ENCODE results near the gene BANF2. TPM values are rescaled to one million over a fixed set of nuclear protein-coding genes. Genes with fewer than 3 reads are reported as not detected.

The BANF2 gene
- total and polyA plus RNA-seq, 2 of the 8 experiments (the other 6 are each of a cell fraction or from before 2014, with no cell fraction given) = not detected

DNA sequence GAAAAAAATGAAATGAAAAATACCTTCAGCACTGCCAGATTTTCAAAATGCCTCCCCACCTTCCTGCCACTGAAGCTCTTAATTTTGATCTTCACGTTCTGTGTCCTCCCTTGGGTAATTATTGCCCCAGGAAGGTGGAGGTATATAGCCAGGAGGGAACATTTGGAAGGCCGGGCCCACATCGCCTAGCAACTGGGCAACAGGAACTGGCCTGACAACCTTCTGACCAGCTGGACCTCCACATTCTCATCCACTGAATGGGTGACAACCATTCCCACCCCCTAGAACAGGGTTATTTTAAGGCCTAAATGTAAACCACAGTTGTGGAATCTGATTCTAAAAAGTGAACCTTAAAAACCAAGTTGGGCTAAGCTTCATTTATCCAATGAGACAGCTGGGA lies 20.9 kb upstream of the BANF2 start (continued):
- TF ChIP-seq POU5F1 (IDR thresholded peaks at IDR 0.05; ENCODE audit: low read depth, low read length) = no peak
- no peak for TF ChIP-seq SP2 (IDR thresholded peaks at IDR 0.05; ENCODE audit: low read length)
- TF ChIP-seq TEAD4 (IDR thresholded peaks at IDR 0.05; ENCODE audit: low read depth, low read length) = no peak
- no peak for TF ChIP-seq HDAC2 (IDR thresholded peaks at IDR 0.05; ENCODE audit: borderline replicate concordance in 1 of 2, low read depth in 2 of 2, low read length in 2 of 2)
- TF ChIP-seq EP300 (IDR thresholded peaks at IDR 0.05; ENCODE audit: borderline replicate concordance in 1 of 2, low read depth in 2 of 2, low read length in 2 of 2) = no peak
- TF ChIP-seq TAF1 (IDR thresholded peaks at IDR 0.05; ENCODE audit: low read depth, low read length) = no peak
